RPMI7951 (cell line): ENCODE measurements around the gene IP6K2. TPM values are rescaled to one million over a fixed set of nuclear protein-coding genes. Genes with fewer than 3 reads are reported as not detected.
A peak's percentile ranks its signal among the peaks of the same experiment; 100 is the strongest.

Experiments used
- DNase-seq: peaks from one replicate; pipeline ENCODE4 v3.0.0-alpha.2; 2012; ENCODE audit warnings: low read depth
- total RNA-seq: library from RNA; depleted of rRNA; stranded (reverse); fragments of >200 nt; shearing (Covaris generic); gene quantifications from 2 replicates; pipeline ENCODE4 v1.2.3, GENCODE V29; 2014

Gene IP6K2
- total RNA-seq, 1 experiment from 2014 or later, result 72.0 TPM

DNA sequence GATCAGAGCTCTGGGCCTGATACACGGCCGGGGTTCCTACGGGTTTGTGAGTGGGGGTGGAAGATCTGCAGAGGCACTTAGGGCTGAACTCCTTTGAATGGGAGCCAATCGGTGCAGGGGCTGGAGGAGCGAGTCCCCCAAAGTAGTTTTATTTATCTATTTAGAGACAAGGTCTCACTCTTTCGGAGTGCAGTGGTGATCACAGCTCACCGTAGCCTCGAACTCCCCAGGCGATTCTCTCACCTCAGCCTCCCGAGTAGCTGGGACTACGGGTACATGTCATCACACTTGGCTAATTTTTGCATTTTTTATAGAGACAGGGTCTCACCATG lies 52.7 kb downstream of the IP6K2 start:
- DNase-seq, result no peak

- peak; percentile 97 for DNase-seq
These were observed 53.3 kb downstream of the IP6K2 start for GRCh38 chr3:48663489-48664312.

DNA sequence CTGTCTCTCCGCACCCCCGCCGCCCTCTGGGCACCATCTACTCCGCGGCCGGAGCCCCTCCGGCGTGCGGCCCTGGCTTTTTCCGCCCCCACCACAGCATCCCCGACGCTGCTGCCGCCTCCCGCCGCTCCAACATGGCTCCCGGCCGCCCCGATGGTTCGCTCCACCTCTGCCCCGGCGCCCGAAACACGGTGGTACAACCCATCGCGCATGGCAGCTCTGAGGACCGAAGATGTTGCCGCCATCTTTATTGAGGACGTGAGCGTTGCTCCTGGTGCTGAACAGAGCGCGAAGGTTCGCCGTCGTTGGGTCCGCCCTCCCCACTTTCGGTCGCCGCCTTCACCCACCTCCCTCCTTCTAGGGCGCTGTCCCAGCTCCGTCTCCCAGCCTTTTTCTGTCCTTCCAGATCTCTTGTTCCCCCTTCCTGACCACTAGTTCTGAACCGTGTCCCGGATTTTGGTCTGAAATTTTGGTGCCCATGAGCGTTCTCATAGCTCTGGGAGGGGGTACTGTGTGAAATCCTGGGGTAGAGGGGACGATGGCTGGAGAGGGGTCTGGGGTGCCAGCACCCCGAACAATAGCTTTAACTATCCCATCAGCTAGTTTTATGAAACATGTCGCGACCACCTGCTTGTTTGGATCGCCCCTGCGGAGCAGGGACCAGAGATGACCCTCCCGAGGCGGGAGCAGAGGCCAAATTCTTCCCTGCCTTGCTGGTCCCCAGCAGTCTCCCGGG lies 54.1 kb downstream of the IP6K2 start, which contains the start of gene CELSR3:
TSS of gene CELSR3 (minus strand) at position 134 of the 736 bp plus-strand sequence. CDS start 252 bp downstream, outside the sequence.
- DNase-seq, result peak; percentile 87

DNA sequence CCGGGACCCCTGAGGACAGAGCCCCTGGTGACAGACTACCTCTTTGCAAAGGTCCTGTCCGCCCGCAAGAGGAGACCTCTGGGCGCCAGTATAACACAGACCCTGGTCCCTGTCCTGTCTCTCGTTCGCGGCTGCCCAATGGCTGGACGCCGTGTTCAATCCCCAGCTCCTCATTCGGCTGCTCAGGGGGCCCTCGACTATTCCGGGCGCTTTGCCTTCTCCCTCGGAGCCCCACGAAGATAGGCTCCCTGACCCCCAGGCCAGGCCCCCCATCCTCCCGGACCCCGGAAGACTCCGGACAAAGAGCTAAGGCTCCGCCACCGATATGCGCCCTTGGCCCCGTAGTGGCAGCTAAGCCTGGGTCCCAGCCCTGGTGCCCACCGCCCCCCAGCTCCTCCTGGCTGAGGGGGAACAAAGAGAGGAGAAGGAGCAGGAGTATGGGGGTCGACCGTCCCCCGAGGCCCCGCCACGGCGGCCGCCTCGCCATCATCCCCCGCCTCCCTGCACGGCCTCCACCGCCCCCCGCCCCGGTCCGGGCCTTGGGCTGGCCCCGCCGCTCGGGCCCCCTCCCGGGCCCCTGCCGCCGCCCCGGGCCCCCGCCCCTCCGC lies 54.8 kb downstream of the IP6K2 start:
- DNase-seq, result no peak

GRCh38 chr3:48661501-48662144 lies 55.4 kb downstream of the IP6K2 start:
- peak; percentile 44 for DNase-seq

DNA sequence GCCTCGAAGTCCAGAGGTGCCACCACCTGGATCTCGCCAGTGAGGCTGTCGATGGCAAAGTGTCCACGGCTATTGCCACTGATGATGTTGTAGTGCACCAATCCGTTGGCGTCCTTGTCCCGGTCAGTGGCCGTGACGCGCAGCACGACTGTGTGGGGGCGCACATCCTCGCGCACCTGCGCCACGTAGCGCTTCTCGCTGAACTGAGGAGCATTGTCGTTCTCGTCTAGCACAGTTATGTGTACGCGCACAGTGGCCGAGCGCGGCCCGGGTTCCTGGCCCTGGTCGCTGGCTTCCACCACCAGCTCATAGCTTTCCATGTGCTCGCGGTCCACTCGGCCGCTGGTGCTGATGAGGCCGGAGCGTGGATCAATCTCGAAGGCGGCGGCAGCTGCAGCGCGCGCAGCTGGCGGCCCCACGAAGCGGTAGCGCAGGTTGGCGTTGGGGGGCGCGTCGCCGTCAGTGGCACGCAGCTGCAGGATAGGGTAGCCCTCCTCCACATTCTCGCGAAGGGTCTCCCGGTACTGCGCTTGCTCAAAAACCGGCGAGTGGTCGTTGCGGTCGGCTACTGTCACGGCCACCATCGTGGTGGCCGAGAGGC lies 56.1 kb downstream of the IP6K2 start:
- no peak for DNase-seq

- DNase-seq, result no peak
These were observed 60.2 kb downstream of the IP6K2 start for GRCh38 chr3:48656841-48657281.

DNA sequence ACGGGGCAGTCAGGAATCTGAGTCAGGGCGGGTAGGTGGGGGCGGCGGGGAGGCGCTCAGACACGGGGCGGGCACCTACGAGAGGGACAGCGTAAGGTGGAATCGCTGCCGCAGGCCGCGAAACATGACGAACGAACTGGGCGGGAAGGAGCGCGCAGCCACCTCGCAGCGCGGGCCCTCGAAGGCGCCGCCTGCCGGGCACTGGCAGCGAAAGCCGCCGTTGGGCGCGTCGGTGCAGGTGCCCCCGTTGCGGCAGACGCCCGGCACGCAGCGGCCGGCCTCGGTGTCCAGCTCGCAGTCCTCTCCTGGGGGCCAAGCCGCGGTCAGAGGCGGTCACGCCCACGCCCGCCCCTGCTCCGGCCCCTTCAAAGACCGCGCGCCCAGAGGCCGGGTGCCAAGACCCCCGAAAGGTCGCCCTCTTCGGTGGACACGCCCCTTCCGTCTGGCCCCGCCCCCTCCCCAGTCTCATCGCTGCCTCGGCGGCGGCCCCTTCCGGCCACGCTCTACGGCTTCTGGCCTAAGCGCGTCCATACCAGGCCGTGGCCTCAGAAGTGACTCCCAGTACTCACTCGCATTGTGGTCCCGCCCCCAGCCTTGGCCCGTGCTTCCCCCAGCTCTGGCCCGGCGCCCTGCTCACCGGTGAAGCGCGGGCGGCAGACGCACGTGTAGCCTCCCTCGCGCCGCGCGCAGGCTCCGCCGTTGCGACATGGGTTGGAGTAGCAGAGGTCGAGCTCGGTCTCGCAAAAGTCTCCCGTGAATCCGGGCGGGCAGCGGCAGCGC lies 60.8 kb downstream of the IP6K2 start:
- peak; percentile 50 for DNase-seq

GRCh38 chr3:48655606-48656005 lies 61.4 kb downstream of the IP6K2 start:
- no peak for DNase-seq

DNA sequence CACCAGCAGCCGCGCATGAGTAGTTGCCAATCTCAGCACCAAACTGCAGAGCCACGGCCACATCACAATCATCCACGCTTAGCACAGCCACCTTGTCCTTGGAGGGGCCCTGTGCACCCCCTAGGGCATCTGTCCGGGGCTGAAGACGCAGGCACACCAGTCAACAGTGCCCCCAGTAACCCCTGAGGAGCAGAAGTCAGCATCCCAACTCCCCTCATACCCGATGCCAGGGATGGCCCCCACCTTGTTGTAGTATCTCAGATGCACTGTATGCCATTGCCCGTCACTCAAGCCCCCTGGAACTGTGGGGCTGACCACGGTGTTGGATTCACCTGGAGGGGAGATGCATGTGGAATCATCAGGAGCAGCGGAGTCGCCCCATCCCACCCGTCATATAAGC lies 62.0 kb downstream of the IP6K2 start:
- no peak for DNase-seq

DNA sequence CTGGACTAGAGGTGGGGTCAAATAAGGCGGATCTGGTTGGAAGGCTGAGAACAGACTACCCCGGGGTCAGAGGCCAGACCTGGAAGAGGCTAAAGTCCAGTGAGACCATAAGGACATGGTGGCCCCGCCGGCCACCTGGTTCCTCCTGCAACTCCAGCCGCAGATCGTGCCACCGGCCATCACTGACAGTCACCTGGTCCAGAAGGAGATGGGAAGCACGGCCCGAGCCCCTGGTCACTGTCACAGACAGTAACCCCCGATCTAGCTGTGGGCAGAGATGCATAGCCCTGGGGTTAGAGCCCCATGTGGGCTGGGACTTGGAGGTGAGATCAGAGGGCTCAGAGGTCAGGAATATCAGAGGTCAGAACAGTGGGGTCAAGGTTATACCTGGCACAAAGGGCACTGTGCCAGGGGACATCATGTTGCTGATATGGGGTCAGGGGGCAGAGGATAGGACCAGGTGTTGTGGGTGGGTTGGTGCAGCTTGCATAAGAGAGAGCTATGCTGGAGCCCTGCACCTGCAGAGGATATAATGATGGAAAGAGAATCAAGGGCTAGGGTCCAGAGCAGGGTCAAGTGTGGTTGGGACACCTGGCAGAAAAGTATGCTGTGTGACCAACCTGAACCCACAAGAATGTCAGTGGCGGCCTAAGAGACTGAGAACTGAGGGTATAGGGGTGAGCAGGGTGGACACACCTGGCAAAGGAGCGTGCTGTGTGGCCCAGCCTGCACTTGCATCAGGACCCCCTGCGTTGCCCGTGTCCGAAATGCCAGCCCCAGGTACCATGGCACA lies 63.9 kb downstream of the IP6K2 start:
- no peak for DNase-seq

GRCh38 chr3:48651771-48652170 lies 65.2 kb downstream of the IP6K2 start:
- no peak for DNase-seq

- DNase-seq, result no peak
These were observed 66.3 kb downstream of the IP6K2 start for GRCh38 chr3:48650723-48651122.

GRCh38 chr3:48648188-48648850 lies 68.7 kb downstream of the IP6K2 start:
- DNase-seq, result no peak

GRCh38 chr3:48647714-48648113 lies 69.3 kb downstream of the IP6K2 start:
- DNase-seq, result no peak

DNA sequence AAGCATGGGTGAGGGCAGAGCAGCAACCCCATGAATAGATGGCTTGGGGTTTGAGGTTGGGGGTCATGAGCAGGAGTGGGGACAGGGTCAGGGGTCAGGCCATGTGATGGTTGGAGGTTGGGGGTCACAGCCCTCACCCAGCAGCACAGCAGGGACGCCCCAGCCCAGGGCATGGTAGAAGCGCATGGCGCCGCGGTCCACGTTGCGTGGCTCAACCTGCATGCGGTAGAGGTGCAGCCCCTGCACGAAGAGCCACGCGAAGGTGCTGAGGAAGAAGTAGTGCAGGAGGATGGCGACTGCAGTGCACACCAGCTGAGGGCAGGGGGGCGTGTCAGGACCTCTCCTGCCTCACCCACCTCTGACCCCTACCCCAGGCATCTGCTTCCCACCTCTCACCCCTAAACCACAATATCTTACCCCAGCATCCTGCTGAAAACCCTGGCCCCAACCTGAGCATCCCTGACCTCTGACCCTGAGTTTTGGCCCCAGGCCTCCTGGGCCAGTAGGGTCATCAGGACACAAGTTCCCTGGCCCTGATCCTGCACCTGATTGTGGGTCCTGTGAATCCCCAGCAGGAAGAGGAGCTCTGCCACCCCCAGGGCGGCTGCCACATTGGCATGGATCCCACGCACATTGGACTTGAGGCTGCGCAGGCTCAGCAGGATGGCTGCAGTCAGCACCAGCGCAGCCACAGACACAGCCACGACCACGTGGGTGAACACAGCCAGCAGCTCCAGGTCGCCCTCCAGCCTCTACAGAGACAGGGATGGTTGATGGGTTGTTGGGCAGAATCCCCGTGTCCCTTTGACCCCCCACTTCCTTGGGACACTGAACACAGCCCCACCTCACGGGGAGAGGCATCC lies 71.9 kb downstream of the IP6K2 start:
- DNase-seq, result no peak

- no peak for DNase-seq
These were observed 74.4 kb downstream of the IP6K2 start for GRCh38 chr3:48642605-48643004.

DNA sequence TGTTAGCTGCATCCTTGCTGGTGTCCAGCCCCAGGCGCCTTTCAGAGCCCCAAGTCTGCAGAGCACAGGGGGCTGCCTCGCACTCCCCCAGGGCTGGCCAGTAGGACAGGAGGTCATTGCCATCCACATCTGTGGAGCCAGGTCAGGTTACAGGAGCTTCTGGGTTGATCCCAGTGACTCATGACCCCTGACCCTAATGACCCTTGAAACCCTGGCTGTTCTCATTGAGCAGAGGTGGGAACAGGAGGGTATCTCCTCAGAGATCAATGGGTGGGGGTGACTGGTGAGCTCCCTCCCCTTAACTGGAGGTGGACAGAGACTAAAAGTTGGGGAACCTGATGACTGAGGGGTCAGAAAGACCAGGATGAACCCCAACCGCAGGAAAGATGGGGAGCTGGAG lies 75.6 kb downstream of the IP6K2 start:
- DNase-seq, result no peak
